H1 (cell line): ENCODE data around the gene SPI1. TPM values are rescaled to one million over a fixed set of nuclear protein-coding genes. Genes with fewer than 3 reads are reported as not detected.

Source experiments
- CTCF ChIA-PET: fragments of 300-600 bp; sonication (Branson Sonifier 250); formaldehyde crosslinking; loops from one replicate; lab custom pipeline; 2021; ENCODE audit not compliant: partially characterized antibody; lab: Charles Lee
- POLR2A ChIA-PET: fragments of 300-600 bp; sonication (Branson Sonifier 250); formaldehyde crosslinking; loops from one replicate; lab custom pipeline; 2021; ENCODE audit warnings: inconsistent platforms; ENCODE audit not compliant: partially characterized antibody; lab: Charles Lee
- DNase-seq, 2 experiments: peaks; one replicate each; pipeline versions ENCODE4 v3.0.0 to v3.0.0-alpha.2; 2010 to 2022; ENCODE audit warnings: low spot score in 2 of 2, low read depth in 1 of 2, mixed read lengths in 1 of 2
- FAIRE-seq: peaks from 2 replicates; lab custom pipeline; 2011; peaks lifted over from hg19 to GRCh38; lab: Jason Lieb, UNC
- H2AFZ ChIP-seq: 2 replicates; pipeline ENCODE4 v1.8.1; 2012; ENCODE audit warnings: low read length, inconsistent platforms
- H2AK5ac ChIP-seq: 2 replicates; pipeline ENCODE4 v1.6.1; 2013; ENCODE audit warnings: low read depth, low read length
- H2BK120ac ChIP-seq: replicated peaks from 2 replicates; pipeline ENCODE3; 2013; ENCODE audit warnings: low read depth, low read length, inconsistent platforms
- H2BK12ac ChIP-seq: 2 replicates; pipeline ENCODE4 v1.6.1; 2013; ENCODE audit warnings: low read depth, low read length
- H2BK15ac ChIP-seq: 2 replicates; pipeline ENCODE4 v1.6.1; 2013; ENCODE audit warnings: low read length
- H2BK20ac ChIP-seq: 2 replicates; pipeline ENCODE4 v1.6.1; 2013; ENCODE audit warnings: low read length
- H2BK5ac ChIP-seq: 2 replicates; pipeline ENCODE4 v1.6.1; 2013; ENCODE audit warnings: low read depth, low read length
- H3K14ac ChIP-seq: 2 replicates; pipeline ENCODE4 v1.6.1; 2013; ENCODE audit warnings: inconsistent platforms; ENCODE audit not compliant: insufficient read length
- H3K18ac ChIP-seq: 2 replicates; pipeline ENCODE4 v1.6.1; 2013; ENCODE audit warnings: low read length; ENCODE audit errors: extremely low read depth
- H3K23ac ChIP-seq: 2 replicates; pipeline ENCODE4 v1.6.1; 2013; ENCODE audit warnings: inconsistent platforms; ENCODE audit not compliant: insufficient read length
- H3K23me2 ChIP-seq: 2 replicates; pipeline ENCODE4 v1.6.1; 2013; ENCODE audit warnings: low read depth, low read length
- H3K27ac ChIP-seq: 2 replicates; pipeline ENCODE4 v1.6.1; 2011; ENCODE audit warnings: low read depth, low read length, inconsistent platforms
- H3K27me3 ChIP-seq, 4 experiments: replicated peaks in 1 of 4; 1 replicate in 1 of 4; 2 replicates in 3 of 4; pipeline versions ENCODE4 v1.6.1 to v1.8.1; 2011 to 2013; ENCODE audit warnings: low read length in 3 of 4, mild to moderate bottlenecking in 3 of 4, inconsistent platforms in 2 of 4, mixed read lengths in 2 of 4, moderate library complexity in 1 of 4; ENCODE audit not compliant: control insufficient read depth in 3 of 4, insufficient read depth in 3 of 4; ENCODE audit errors: extremely low read depth in 1 of 4
- H3K36me3 ChIP-seq, 4 experiments: 2 replicates each; pipeline versions ENCODE4 v1.6.1 to v1.8.1; 2011 to 2013; ENCODE audit warnings: mild to moderate bottlenecking in 4 of 4, low read length in 3 of 4, moderate library complexity in 2 of 4, control low read depth in 1 of 4, inconsistent platforms in 1 of 4; ENCODE audit not compliant: insufficient read depth in 4 of 4, control insufficient read depth in 2 of 4
- H3K4ac ChIP-seq: replicated peaks from 2 replicates; pipeline ENCODE3; 2013; ENCODE audit warnings: low read length, low read depth, mixed read lengths, inconsistent platforms; ENCODE audit not compliant: insufficient read length
- H3K4me1 ChIP-seq, 4 experiments: replicated peaks in 1 of 4; 1 replicate in 1 of 4; 2 replicates in 3 of 4; pipeline versions ENCODE4 v1.6.1 to v1.8.1; 2011 to 2013; ENCODE audit warnings: low read length in 3 of 4, inconsistent platforms in 2 of 4, mixed read lengths in 1 of 4; ENCODE audit not compliant: insufficient read depth in 4 of 4, control insufficient read depth in 3 of 4
- H3K4me2 ChIP-seq, 2 experiments: 2 replicates each; pipeline versions ENCODE4 v1.6.1 to v1.8.1; 2011 to 2013; ENCODE audit warnings: low read depth in 2 of 2, low read length in 2 of 2, control low read depth in 1 of 2, inconsistent platforms in 1 of 2, mild to moderate bottlenecking in 1 of 2; ENCODE audit not compliant: insufficient read depth in 1 of 2
- H3K4me3 ChIP-seq, 4 experiments: fragments of 200-600, 300-600 bp in 1 of 4; sonication (generic), shearing (Covaris generic), sonication (Bioruptor Twin) in 1 of 4; 2 replicates each; pipeline versions ENCODE4 v1.5.1 to v1.8.1; 2011 to 2016; ENCODE audit warnings: low read length in 4 of 4, low read depth in 3 of 4, control low read depth in 2 of 4, inconsistent platforms in 2 of 4, mild to moderate bottlenecking in 2 of 4, mixed read lengths in 1 of 4, moderate library complexity in 1 of 4; ENCODE audit not compliant: insufficient read depth in 2 of 4; ENCODE audit errors: extremely low read depth in 1 of 4
- H3K56ac ChIP-seq: replicated peaks from 2 replicates; pipeline ENCODE3; 2013; ENCODE audit warnings: low read depth, mild to moderate bottlenecking, mixed read lengths, low read length, inconsistent platforms; ENCODE audit not compliant: insufficient read length
- H3K79me1 ChIP-seq: 2 replicates; pipeline ENCODE4 v1.6.1; 2013; ENCODE audit warnings: low read depth, low read length, control low read depth
- H3K79me2 ChIP-seq, 2 experiments: 2 replicates each; pipeline versions ENCODE4 v1.6.1 to v1.8.1; 2012 to 2013; ENCODE audit warnings: low read length in 2 of 2, mild to moderate bottlenecking in 2 of 2, inconsistent platforms in 1 of 2; ENCODE audit not compliant: insufficient read depth in 2 of 2, control insufficient read depth in 1 of 2
- H3K9ac ChIP-seq, 4 experiments: replicated peaks in 1 of 4; 1 replicate in 1 of 4; 2 replicates in 3 of 4; pipeline versions ENCODE4 v1.6.1 to v1.8.1; 2011 to 2013; ENCODE audit warnings: low read depth in 3 of 4, low read length in 3 of 4, control low read depth in 2 of 4, mild to moderate bottlenecking in 2 of 4, moderate library complexity in 2 of 4, inconsistent platforms in 1 of 4; ENCODE audit errors: extremely low read depth in 1 of 4
- H3K9me3 ChIP-seq, 2 experiments: 2 replicates each; pipeline versions ENCODE4 v1.6.1 to v1.8.1; 2012 to 2013; ENCODE audit warnings: mild to moderate bottlenecking in 2 of 2, moderate library complexity in 2 of 2, control low read depth in 1 of 2, inconsistent platforms in 1 of 2, low read depth in 1 of 2, low read length in 1 of 2, mixed read lengths in 1 of 2; ENCODE audit not compliant: insufficient read depth in 2 of 2
- H4K20me1 ChIP-seq, 2 experiments: replicated peaks in 1 of 2; 2 replicates each; pipeline versions ENCODE3 to v1.8.1; 2011 to 2013; ENCODE audit warnings: inconsistent platforms in 2 of 2, low read length in 2 of 2, mild to moderate bottlenecking in 1 of 2; ENCODE audit not compliant: insufficient read depth in 2 of 2, control insufficient read depth in 1 of 2
- H4K5ac ChIP-seq: 2 replicates; pipeline ENCODE4 v1.6.1; 2013; ENCODE audit warnings: low read length, low read depth, mixed read lengths, inconsistent platforms; ENCODE audit not compliant: insufficient read length
- H4K8ac ChIP-seq: 2 replicates; pipeline ENCODE4 v1.8.0; 2013; ENCODE audit warnings: mild to moderate bottlenecking, moderate library complexity, low read length, inconsistent platforms; ENCODE audit not compliant: insufficient read depth; ENCODE audit errors: extremely low read depth
- H4K91ac ChIP-seq: replicated peaks from 2 replicates; pipeline ENCODE3; 2013; ENCODE audit warnings: low read length, mixed read lengths, inconsistent platforms; ENCODE audit not compliant: insufficient read length
- BCL11A ChIP-seq, 2 experiments: IDR thresholded peaks; one replicate each; pipeline ENCODE4 v1.6.1; 2011; ENCODE audit warnings: low read depth in 2 of 2, low read length in 2 of 2, mild to moderate bottlenecking in 2 of 2
- BRCA1 ChIP-seq: IDR thresholded peaks from 2 replicates; pipeline ENCODE4 v1.6.1; 2012; ENCODE audit warnings: low read depth, low read length, improper control_type of control experiment
- CEBPB ChIP-seq: IDR thresholded peaks from 2 replicates; pipeline ENCODE4 v1.6.1; 2012; ENCODE audit warnings: low read depth, low read length
- KDM5A ChIP-seq: fragments of 200-600 bp; IDR thresholded peaks from 2 replicates; pipeline ENCODE4 v1.7.1; 2012; ENCODE audit warnings: mild to moderate bottlenecking, low read length, inconsistent platforms, mixed read lengths
- ZNF274 ChIP-seq: IDR thresholded peaks from 2 replicates; pipeline ENCODE4 v1.7.0; 2012; ENCODE audit warnings: low read length, borderline replicate concordance; ENCODE audit errors: extremely low read depth
- WGBS, 2 experiments: shearing (Covaris generic) in 1 of 2; methylation state at CpG; one replicate each; pipeline versions ENCODE4 v1.1.6 to v1.1.7; 2013 to 2015; ENCODE audit warnings: low lambda C conversion rate in 2 of 2, mixed read lengths in 2 of 2, inconsistent platforms in 1 of 2, low coverage in 1 of 2, missing lambda C conversion rate in 1 of 2; ENCODE audit not compliant: insufficient replicate concordance in 2 of 2, insufficient coverage in 1 of 2, insufficient read length in 1 of 2; ENCODE audit errors: extremely low coverage in 1 of 2, missing lambda C conversion rate in 1 of 2; 5-methylcytosine and 5-hydroxymethylcytosine counted together
- polyA plus RNA-seq, 7 experiments: library from polyadenylated mRNA; depleted of rRNA in 3 of 7; stranded (reverse) in 5 of 7; unstranded in 2 of 7; fragments of >200 nt in 5 of 7; fragments of 200-250 nt in 2 of 7; gene quantifications; 1 replicate in 5 of 7; 2 replicates in 1 of 7; 4 replicates in 1 of 7; pipeline versions ENCODE4 v1.2.1 to v1.2.3, GENCODE V29; 2011 to 2013; ENCODE audit warnings: missing spikeins in 2 of 7, mixed read lengths in 2 of 7
- total RNA-seq: library from RNA; stranded (reverse); fragmentation: NEBNext Ultra II Directional; extraction: Animal tissue kit (Norgen Biotek cat#: 25700); gene quantifications from 2 replicates; pipeline ENCODE4 v1.2.1, GENCODE V29; 2021

SPI1 gene
- total and polyA plus RNA-seq, 2 of the 8 experiments (the other 6 are each of a cell fraction or from before 2014, with no cell fraction given) = 0.12 TPM; not detected in 1

DNA sequence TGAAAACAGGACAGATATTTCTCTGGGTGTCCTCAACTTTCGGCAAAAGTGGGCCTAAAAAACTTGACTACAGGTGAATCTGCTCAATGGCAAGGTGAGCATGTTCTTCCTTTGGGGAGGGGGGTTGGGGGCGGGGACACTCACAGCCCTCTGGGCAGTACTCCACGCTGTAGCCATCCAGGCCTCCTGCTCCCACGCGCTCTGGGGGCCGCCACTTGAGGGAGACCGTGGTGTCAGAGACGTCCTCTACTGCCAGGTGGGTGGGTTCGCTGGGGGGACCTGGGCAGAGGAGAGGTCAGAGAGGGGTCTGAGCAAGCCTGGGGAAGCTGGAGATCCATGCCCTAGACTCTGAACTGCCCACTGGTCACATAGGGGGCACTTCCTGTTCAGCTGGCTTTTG, 42.6 kb downstream of the SPI1 start:
- no peak overlapping the region for H3K9ac ChIP-seq
- H2BK12ac ChIP-seq = no peak overlapping the region
- H3K4me2 ChIP-seq = no peak overlapping the region
- POLR2A ChIA-PET = no interaction called here
- no peak overlapping the region for H2AFZ ChIP-seq
- no peak overlapping the region for H2BK5ac ChIP-seq
- no peaks in the 10 kb centered on the region for H3K9me3 ChIP-seq
- H3K4me1 ChIP-seq = no peaks in the 10 kb centered on the region
- H3K36me3 ChIP-seq = no peaks in the 10 kb centered on the region
- no peak overlapping the region for H3K4me3 ChIP-seq
- no peak overlapping the region for H2BK120ac ChIP-seq
- WGBS, 2 experiments = 88% methylated on average over 8 of the region's 9 CpGs; no CpG with 5 or more reads in 1 of the 2 experiments
- no peak for FAIRE-seq
- H3K79me1 ChIP-seq = no peaks in the 10 kb centered on the region
- H4K20me1 ChIP-seq = peaks cover 0 to 2% of the 10 kb centered on the region in 2 experiments
- H3K4ac ChIP-seq = no peak overlapping the region
- H3K27ac ChIP-seq = no peak overlapping the region
- TF ChIP-seq CEBPB (no peak), KDM5A (no peak), ZNF274 (no peak), BRCA1 (no peak), BCL11A (IDR thresholded peaks at IDR 0.05; ENCODE audit: low read depth in 2 of 2, low read length in 2 of 2) (no peak)
- TF ChIP-seq, all 59 proteins: peak for 0
- Histone ChIP-seq H4K5ac (no peak overlapping the region), H2BK20ac (no peak overlapping the region), H3K23ac (no peak overlapping the region), H3K23me2 (peaks cover 2% of the 10 kb centered on the region; the same call in 1 of the 2 replicates), H3K18ac (no peak overlapping the region), H2BK15ac (no peak overlapping the region), H4K91ac (no peak overlapping the region), H3K14ac (no peak overlapping the region), H4K8ac (peak overlapping the region; percentile 79; the same call in 1 of the 2 replicates), H2AK5ac (no peak overlapping the region), H3K27me3 (no peaks in the 10 kb centered on the region), H3K56ac (no peak overlapping the region), H3K79me2 (no peaks in the 10 kb centered on the region)
- CTCF ChIA-PET = interaction anchor here (0.9 to 1.9 kb wide), 5 partner anchors 14 to 76 kb away, joined by 3 to 10 read pairs (median 3); no protein-coding TSS in a partner anchor
- no peak for DNase-seq
